H1 (cell line): ENCODE measurements around the gene ZNF576. TPM values are rescaled to one million over a fixed set of nuclear protein-coding genes. Genes with fewer than 3 reads are reported as not detected.

Experiments used
- CTCF ChIA-PET: fragments of 300-600 bp; sonication (Branson Sonifier 250); formaldehyde crosslinking; loops from one replicate; lab custom pipeline; 2021; ENCODE audit not compliant: partially characterized antibody; lab: Charles Lee
- POLR2A ChIA-PET: fragments of 300-600 bp; sonication (Branson Sonifier 250); formaldehyde crosslinking; loops from one replicate; lab custom pipeline; 2021; ENCODE audit warnings: inconsistent platforms; ENCODE audit not compliant: partially characterized antibody; lab: Charles Lee
- DNase-seq, 2 experiments: peaks; one replicate each; pipeline versions ENCODE4 v3.0.0 to v3.0.0-alpha.2; 2010 to 2022; ENCODE audit warnings: low spot score in 2 of 2, low read depth in 1 of 2, mixed read lengths in 1 of 2
- FAIRE-seq: peaks from 2 replicates; lab custom pipeline; 2011; peaks lifted over from hg19 to GRCh38; lab: Jason Lieb, UNC
- H2AFZ ChIP-seq: 2 replicates; pipeline ENCODE4 v1.8.1; 2012; ENCODE audit warnings: low read length, inconsistent platforms
- H2AK5ac ChIP-seq: 2 replicates; pipeline ENCODE4 v1.6.1; 2013; ENCODE audit warnings: low read depth, low read length
- H2BK120ac ChIP-seq: replicated peaks from 2 replicates; pipeline ENCODE3; 2013; ENCODE audit warnings: low read depth, low read length, inconsistent platforms
- H2BK12ac ChIP-seq: 2 replicates; pipeline ENCODE4 v1.6.1; 2013; ENCODE audit warnings: low read depth, low read length
- H2BK15ac ChIP-seq: 2 replicates; pipeline ENCODE4 v1.6.1; 2013; ENCODE audit warnings: low read length
- H2BK20ac ChIP-seq: 2 replicates; pipeline ENCODE4 v1.6.1; 2013; ENCODE audit warnings: low read length
- H2BK5ac ChIP-seq: 2 replicates; pipeline ENCODE4 v1.6.1; 2013; ENCODE audit warnings: low read depth, low read length
- H3K14ac ChIP-seq: 2 replicates; pipeline ENCODE4 v1.6.1; 2013; ENCODE audit warnings: inconsistent platforms; ENCODE audit not compliant: insufficient read length
- H3K18ac ChIP-seq: 2 replicates; pipeline ENCODE4 v1.6.1; 2013; ENCODE audit warnings: low read length; ENCODE audit errors: extremely low read depth
- H3K23ac ChIP-seq: 2 replicates; pipeline ENCODE4 v1.6.1; 2013; ENCODE audit warnings: inconsistent platforms; ENCODE audit not compliant: insufficient read length
- H3K23me2 ChIP-seq: 2 replicates; pipeline ENCODE4 v1.6.1; 2013; ENCODE audit warnings: low read depth, low read length
- H3K27ac ChIP-seq: 2 replicates; pipeline ENCODE4 v1.6.1; 2011; ENCODE audit warnings: low read depth, low read length, inconsistent platforms
- H3K27me3 ChIP-seq, 4 experiments: replicated peaks in 1 of 4; 1 replicate in 1 of 4; 2 replicates in 3 of 4; pipeline versions ENCODE4 v1.6.1 to v1.8.1; 2011 to 2013; ENCODE audit warnings: low read length in 3 of 4, mild to moderate bottlenecking in 3 of 4, inconsistent platforms in 2 of 4, mixed read lengths in 2 of 4, moderate library complexity in 1 of 4; ENCODE audit not compliant: control insufficient read depth in 3 of 4, insufficient read depth in 3 of 4; ENCODE audit errors: extremely low read depth in 1 of 4
- H3K36me3 ChIP-seq, 4 experiments: 2 replicates each; pipeline versions ENCODE4 v1.6.1 to v1.8.1; 2011 to 2013; ENCODE audit warnings: mild to moderate bottlenecking in 4 of 4, low read length in 3 of 4, moderate library complexity in 2 of 4, control low read depth in 1 of 4, inconsistent platforms in 1 of 4; ENCODE audit not compliant: insufficient read depth in 4 of 4, control insufficient read depth in 2 of 4
- H3K4ac ChIP-seq: replicated peaks from 2 replicates; pipeline ENCODE3; 2013; ENCODE audit warnings: low read length, low read depth, mixed read lengths, inconsistent platforms; ENCODE audit not compliant: insufficient read length
- H3K4me1 ChIP-seq, 4 experiments: replicated peaks in 1 of 4; 1 replicate in 1 of 4; 2 replicates in 3 of 4; pipeline versions ENCODE4 v1.6.1 to v1.8.1; 2011 to 2013; ENCODE audit warnings: low read length in 3 of 4, inconsistent platforms in 2 of 4, mixed read lengths in 1 of 4; ENCODE audit not compliant: insufficient read depth in 4 of 4, control insufficient read depth in 3 of 4
- H3K4me2 ChIP-seq, 2 experiments: 2 replicates each; pipeline versions ENCODE4 v1.6.1 to v1.8.1; 2011 to 2013; ENCODE audit warnings: low read depth in 2 of 2, low read length in 2 of 2, control low read depth in 1 of 2, inconsistent platforms in 1 of 2, mild to moderate bottlenecking in 1 of 2; ENCODE audit not compliant: insufficient read depth in 1 of 2
- H3K4me3 ChIP-seq, 4 experiments: fragments of 200-600, 300-600 bp in 1 of 4; sonication (generic), shearing (Covaris generic), sonication (Bioruptor Twin) in 1 of 4; 2 replicates each; pipeline versions ENCODE4 v1.5.1 to v1.8.1; 2011 to 2016; ENCODE audit warnings: low read length in 4 of 4, low read depth in 3 of 4, control low read depth in 2 of 4, inconsistent platforms in 2 of 4, mild to moderate bottlenecking in 2 of 4, mixed read lengths in 1 of 4, moderate library complexity in 1 of 4; ENCODE audit not compliant: insufficient read depth in 2 of 4; ENCODE audit errors: extremely low read depth in 1 of 4
- H3K56ac ChIP-seq: replicated peaks from 2 replicates; pipeline ENCODE3; 2013; ENCODE audit warnings: low read depth, mild to moderate bottlenecking, mixed read lengths, low read length, inconsistent platforms; ENCODE audit not compliant: insufficient read length
- H3K79me1 ChIP-seq: 2 replicates; pipeline ENCODE4 v1.6.1; 2013; ENCODE audit warnings: low read depth, low read length, control low read depth
- H3K79me2 ChIP-seq, 2 experiments: 2 replicates each; pipeline versions ENCODE4 v1.6.1 to v1.8.1; 2012 to 2013; ENCODE audit warnings: low read length in 2 of 2, mild to moderate bottlenecking in 2 of 2, inconsistent platforms in 1 of 2; ENCODE audit not compliant: insufficient read depth in 2 of 2, control insufficient read depth in 1 of 2
- H3K9ac ChIP-seq, 4 experiments: replicated peaks in 1 of 4; 1 replicate in 1 of 4; 2 replicates in 3 of 4; pipeline versions ENCODE4 v1.6.1 to v1.8.1; 2011 to 2013; ENCODE audit warnings: low read depth in 3 of 4, low read length in 3 of 4, control low read depth in 2 of 4, mild to moderate bottlenecking in 2 of 4, moderate library complexity in 2 of 4, inconsistent platforms in 1 of 4; ENCODE audit errors: extremely low read depth in 1 of 4
- H3K9me3 ChIP-seq, 2 experiments: 2 replicates each; pipeline versions ENCODE4 v1.6.1 to v1.8.1; 2012 to 2013; ENCODE audit warnings: mild to moderate bottlenecking in 2 of 2, moderate library complexity in 2 of 2, control low read depth in 1 of 2, inconsistent platforms in 1 of 2, low read depth in 1 of 2, low read length in 1 of 2, mixed read lengths in 1 of 2; ENCODE audit not compliant: insufficient read depth in 2 of 2
- H4K20me1 ChIP-seq, 2 experiments: replicated peaks in 1 of 2; 2 replicates each; pipeline versions ENCODE3 to v1.8.1; 2011 to 2013; ENCODE audit warnings: inconsistent platforms in 2 of 2, low read length in 2 of 2, mild to moderate bottlenecking in 1 of 2; ENCODE audit not compliant: insufficient read depth in 2 of 2, control insufficient read depth in 1 of 2
- H4K5ac ChIP-seq: 2 replicates; pipeline ENCODE4 v1.6.1; 2013; ENCODE audit warnings: low read length, low read depth, mixed read lengths, inconsistent platforms; ENCODE audit not compliant: insufficient read length
- H4K8ac ChIP-seq: 2 replicates; pipeline ENCODE4 v1.8.0; 2013; ENCODE audit warnings: mild to moderate bottlenecking, moderate library complexity, low read length, inconsistent platforms; ENCODE audit not compliant: insufficient read depth; ENCODE audit errors: extremely low read depth
- H4K91ac ChIP-seq: replicated peaks from 2 replicates; pipeline ENCODE3; 2013; ENCODE audit warnings: low read length, mixed read lengths, inconsistent platforms; ENCODE audit not compliant: insufficient read length
- GABPA ChIP-seq: IDR thresholded peaks from 2 replicates; pipeline ENCODE4 v1.6.1; 2011; ENCODE audit warnings: mild to moderate bottlenecking, low read length, moderate library complexity, borderline replicate concordance; ENCODE audit not compliant: insufficient read depth
- KDM4A ChIP-seq: IDR thresholded peaks from one replicate; pipeline ENCODE4 v1.7.1; 2012; ENCODE audit warnings: low read depth, mild to moderate bottlenecking, moderate library complexity, low read length, inconsistent platforms; ENCODE audit not compliant: severe bottlenecking
- NRF1 ChIP-seq: IDR thresholded peaks from 2 replicates; pipeline ENCODE4 v1.6.1; 2011; ENCODE audit warnings: mild to moderate bottlenecking, low read depth, low read length, improper control_type of control experiment
- RBBP5 ChIP-seq: IDR thresholded peaks from 2 replicates; pipeline ENCODE4 v1.7.1; 2012; ENCODE audit warnings: low read depth, mild to moderate bottlenecking, inconsistent platforms, low read length, moderate library complexity, borderline replicate concordance
- RNF2 ChIP-seq: fragments of 200-900, 300-1000 bp; sonication (generic); IDR thresholded peaks from 2 replicates; pipeline ENCODE4 v1.7.1; 2016; ENCODE audit warnings: borderline replicate concordance, low read depth, mild to moderate bottlenecking, antibody characterized with exemption, low read length; ENCODE audit not compliant: poor library complexity, severe bottlenecking; ENCODE audit errors: missing control alignments
- SIX5 ChIP-seq: IDR thresholded peaks from 2 replicates; pipeline ENCODE4 v1.6.1; 2011; ENCODE audit warnings: mild to moderate bottlenecking, low read depth, low read length
- TEAD4 ChIP-seq: IDR thresholded peaks from 2 replicates; pipeline ENCODE4 v1.6.1; 2012; ENCODE audit warnings: low read depth, low read length, inconsistent platforms, mixed read lengths
- WGBS, 2 experiments: shearing (Covaris generic) in 1 of 2; methylation state at CpG; one replicate each; pipeline versions ENCODE4 v1.1.6 to v1.1.7; 2013 to 2015; ENCODE audit warnings: low lambda C conversion rate in 2 of 2, mixed read lengths in 2 of 2, inconsistent platforms in 1 of 2, low coverage in 1 of 2, missing lambda C conversion rate in 1 of 2; ENCODE audit not compliant: insufficient replicate concordance in 2 of 2, insufficient coverage in 1 of 2, insufficient read length in 1 of 2; ENCODE audit errors: extremely low coverage in 1 of 2, missing lambda C conversion rate in 1 of 2; 5-methylcytosine and 5-hydroxymethylcytosine counted together
- polyA plus RNA-seq, 7 experiments: library from polyadenylated mRNA; depleted of rRNA in 3 of 7; stranded (reverse) in 5 of 7; unstranded in 2 of 7; fragments of >200 nt in 5 of 7; fragments of 200-250 nt in 2 of 7; gene quantifications; 1 replicate in 5 of 7; 2 replicates in 1 of 7; 4 replicates in 1 of 7; pipeline versions ENCODE4 v1.2.1 to v1.2.3, GENCODE V29; 2011 to 2013; ENCODE audit warnings: missing spikeins in 2 of 7, mixed read lengths in 2 of 7
- total RNA-seq: library from RNA; stranded (reverse); fragmentation: NEBNext Ultra II Directional; extraction: Animal tissue kit (Norgen Biotek cat#: 25700); gene quantifications from 2 replicates; pipeline ENCODE4 v1.2.1, GENCODE V29; 2021
- TF ChIP-seq, protein P1 (sequence below): IDR thresholded peaks from 2 replicates; pipeline ENCODE4 v1.6.1; 2011; ENCODE audit warnings: low read length, improper control_type of control experiment
- TF ChIP-seq, protein P2 (sequence below): IDR thresholded peaks from 2 replicates; pipeline ENCODE4 v1.6.1; 2012; ENCODE audit warnings: low read length, inconsistent platforms

Gene ZNF576
- total and polyA plus RNA-seq, 2 of the 8 experiments (the other 6 are each of a cell fraction or from before 2014, with no cell fraction given) = 13.6 to 32.4 TPM

- Histone ChIP-seq H2AK5ac (no peak overlapping the region), H4K5ac (no peak overlapping the region), H4K8ac (no peak overlapping the region), H3K36me3 (peaks cover 0 to 8% (median 0%) of the 10 kb centered on the region in 4 experiments; a peak in 2 of 8 replicates), H3K4me1 (no peaks in the 10 kb centered on the region), H3K56ac (no peak overlapping the region), H3K27me3 (no peaks in the 10 kb centered on the region), H3K79me2 (no peaks in the 10 kb centered on the region), H3K4ac (no peak overlapping the region), H3K14ac (no peak overlapping the region), H2BK12ac (no peak overlapping the region), H4K20me1 (peaks cover 0 to 8% of the 10 kb centered on the region in 2 experiments), H4K91ac (no peak overlapping the region), H3K27ac (no peak overlapping the region), H2BK120ac (no peak overlapping the region), H3K23ac (no peak overlapping the region), H3K4me2 (no peak overlapping the region), H2AFZ (no peak overlapping the region), H3K23me2 (no peaks in the 10 kb centered on the region), H2BK20ac (no peak overlapping the region), H3K4me3 (no peak overlapping the region), H3K9ac (no peak overlapping the region), H2BK15ac (no peak overlapping the region), H2BK5ac (no peak overlapping the region), H3K9me3 (no peaks in the 10 kb centered on the region), H3K18ac (no peak overlapping the region), H3K79me1 (no peaks in the 10 kb centered on the region; the same call in 1 of the 2 replicates)
- DNase-seq = no peak
- 95% methylated on average over 14 of the region's 14 CpGs; no CpG with 5 or more reads in 1 of the 2 experiments for WGBS, 2 experiments
- CTCF ChIA-PET = interaction anchor here (2.9 to 9.3 kb wide), 2 partner anchors 8 to 31 kb away, joined by 16 to 82 read pairs; no protein-coding TSS in a partner anchor
- FAIRE-seq = no peak
- POLR2A ChIA-PET = no interaction called here
- TF ChIP-seq, protein P1, sequence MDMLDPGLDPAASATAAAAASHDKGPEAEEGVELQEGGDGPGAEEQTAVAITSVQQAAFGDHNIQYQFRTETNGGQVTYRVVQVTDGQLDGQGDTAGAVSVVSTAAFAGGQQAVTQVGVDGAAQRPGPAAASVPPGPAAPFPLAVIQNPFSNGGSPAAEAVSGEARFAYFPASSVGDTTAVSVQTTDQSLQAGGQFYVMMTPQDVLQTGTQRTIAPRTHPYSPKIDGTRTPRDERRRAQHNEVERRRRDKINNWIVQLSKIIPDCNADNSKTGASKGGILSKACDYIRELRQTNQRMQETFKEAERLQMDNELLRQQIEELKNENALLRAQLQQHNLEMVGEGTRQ = no peak
- TF ChIP-seq, protein P2, sequence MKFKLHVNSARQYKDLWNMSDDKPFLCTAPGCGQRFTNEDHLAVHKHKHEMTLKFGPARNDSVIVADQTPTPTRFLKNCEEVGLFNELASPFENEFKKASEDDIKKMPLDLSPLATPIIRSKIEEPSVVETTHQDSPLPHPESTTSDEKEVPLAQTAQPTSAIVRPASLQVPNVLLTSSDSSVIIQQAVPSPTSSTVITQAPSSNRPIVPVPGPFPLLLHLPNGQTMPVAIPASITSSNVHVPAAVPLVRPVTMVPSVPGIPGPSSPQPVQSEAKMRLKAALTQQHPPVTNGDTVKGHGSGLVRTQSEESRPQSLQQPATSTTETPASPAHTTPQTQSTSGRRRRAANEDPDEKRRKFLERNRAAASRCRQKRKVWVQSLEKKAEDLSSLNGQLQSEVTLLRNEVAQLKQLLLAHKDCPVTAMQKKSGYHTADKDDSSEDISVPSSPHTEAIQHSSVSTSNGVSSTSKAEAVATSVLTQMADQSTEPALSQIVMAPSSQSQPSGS = no peak
- no peak for TF ChIP-seq RNF2
- no peak for TF ChIP-seq NRF1
- no peak for TF ChIP-seq SIX5
- TF ChIP-seq RBBP5 = no peak
- TF ChIP-seq GABPA = no peak
- no peak for TF ChIP-seq KDM4A
- TF ChIP-seq TEAD4 = no peak
These were observed 33.6 kb upstream of the ZNF576 start for GRCh38 chr19:43562698-43563241.
